ENCODE data around the gene EHD3. TPM values are rescaled to one million over a fixed set of nuclear protein-coding genes. Genes with fewer than 3 reads are reported as not detected.

Gene EHD3
- polyA plus RNA-seq, 1 donor from 2014 or later = 3.5 TPM

- TF ChIP-seq EZH2 (IDR thresholded peaks at IDR 0.05; ENCODE audit: borderline replicate concordance, insufficient read depth, low read length, poor library complexity, severe bottlenecking) (no peak), SMC3 (conservative IDR thresholded peaks at IDR 0.05; ENCODE audit: poor library complexity) (no peak), POLR2AphosphoS5 (IDR thresholded peaks at IDR 0.05) (no peak), MXI1 (conservative IDR thresholded peaks at IDR 0.05; ENCODE audit: poor library complexity, severe bottlenecking) (no peak), REST (IDR thresholded peaks at IDR 0.05; ENCODE audit: borderline replicate concordance) (no peak), RAD21 (conservative IDR thresholded peaks at IDR 0.05) (no peak), TAF1 (IDR thresholded peaks at IDR 0.05; ENCODE audit: low read depth) (no peak), CTCF (IDR thresholded peaks at IDR 0.05; ENCODE audit: poor library complexity, severe bottlenecking) (no peak), EP300 (conservative IDR thresholded peaks at IDR 0.05; ENCODE audit: poor library complexity, severe bottlenecking) (no peak)
- no peaks in the 10 kb centered on the region for H3K9me2 ChIP-seq (ENCODE audit: insufficient read depth, low read length)
- H3K4me2 ChIP-seq (ENCODE audit: low read length) = no peak overlapping the region
- no peaks in the 10 kb centered on the region for H3K27me3 ChIP-seq (ENCODE audit: insufficient read depth, low read depth, low read length)
- no peaks in the 10 kb centered on the region for H3F3A ChIP-seq (ENCODE audit: insufficient read depth, low read length, poor library complexity, severe bottlenecking)
- no peaks in the 10 kb centered on the region for H3K9me3 ChIP-seq (ENCODE audit: low read length)
- H3K36me3 ChIP-seq (ENCODE audit: insufficient read depth, low read length) = no peaks in the 10 kb centered on the region
- H3K27ac ChIP-seq (ENCODE audit: low read length) = no peak overlapping the region
- H3K79me2 ChIP-seq (replicated peaks; ENCODE audit: insufficient read depth, low read length) = no peaks in the 10 kb centered on the region
- H2AFZ ChIP-seq (ENCODE audit: low read depth, low read length) = no peak overlapping the region
- H3K4me3 ChIP-seq (ENCODE audit: low read length) = peak overlapping the region; percentile 72
- no peaks in the 10 kb centered on the region for H4K20me1 ChIP-seq (ENCODE audit: insufficient read depth)
- H3K9ac ChIP-seq (ENCODE audit: low read length) = no peak overlapping the region
Observed at GRCh38 chr2:31236433-31237205, 2.7 kb downstream of the EHD3 start.

- no peak overlapping the region for H3K4me3 ChIP-seq (ENCODE audit: low read length)
- no peak overlapping the region for H2AFZ ChIP-seq (ENCODE audit: low read depth, low read length)
- no peak overlapping the region for H3K4me2 ChIP-seq (ENCODE audit: low read length)
- TF ChIP-seq RAD21 (conservative IDR thresholded peaks at IDR 0.05) = no peak
- no peak for TF ChIP-seq POLR2AphosphoS5 (IDR thresholded peaks at IDR 0.05)
- no peak for TF ChIP-seq REST (IDR thresholded peaks at IDR 0.05; ENCODE audit: borderline replicate concordance)
- no peak for TF ChIP-seq CTCF (IDR thresholded peaks at IDR 0.05; ENCODE audit: poor library complexity, severe bottlenecking)
- TF ChIP-seq EP300 (conservative IDR thresholded peaks at IDR 0.05; ENCODE audit: poor library complexity, severe bottlenecking) = no peak
- no peak for TF ChIP-seq MXI1 (conservative IDR thresholded peaks at IDR 0.05; ENCODE audit: poor library complexity, severe bottlenecking)
- TF ChIP-seq SMC3 (conservative IDR thresholded peaks at IDR 0.05; ENCODE audit: poor library complexity) = no peak
- TF ChIP-seq EZH2 (IDR thresholded peaks at IDR 0.05; ENCODE audit: borderline replicate concordance, insufficient read depth, low read length, poor library complexity, severe bottlenecking) = no peak
- TF ChIP-seq TAF1 (IDR thresholded peaks at IDR 0.05; ENCODE audit: low read depth) = no peak
- no peaks in the 10 kb centered on the region for H3K79me2 ChIP-seq (replicated peaks; ENCODE audit: insufficient read depth, low read length)
- no peaks in the 10 kb centered on the region for H3F3A ChIP-seq (ENCODE audit: insufficient read depth, low read length, poor library complexity, severe bottlenecking)
- H3K9me3 ChIP-seq (ENCODE audit: low read length) = no peaks in the 10 kb centered on the region
- H3K9me2 ChIP-seq (ENCODE audit: insufficient read depth, low read length) = no peaks in the 10 kb centered on the region
- no peak overlapping the region for H3K27ac ChIP-seq (ENCODE audit: low read length)
- no peaks in the 10 kb centered on the region for H3K27me3 ChIP-seq (ENCODE audit: insufficient read depth, low read depth, low read length)
- H3K36me3 ChIP-seq (ENCODE audit: insufficient read depth, low read length) = no peaks in the 10 kb centered on the region
- H4K20me1 ChIP-seq (ENCODE audit: insufficient read depth) = no peaks in the 10 kb centered on the region
- no peak overlapping the region for H3K9ac ChIP-seq (ENCODE audit: low read length)
Observed at GRCh38 chr2:31237348-31238017, 3.5 kb downstream of the EHD3 start.

Data from neural cell (in vitro differentiated cells).